ENCODE measurements around the gene ZSCAN30.
"Not testable (repeated sequence)": the region's sequence is repeated elsewhere in the genome, so short reads cannot be mapped to it uniquely, and the experiment has no call there.

The ZSCAN30 gene

DNA sequence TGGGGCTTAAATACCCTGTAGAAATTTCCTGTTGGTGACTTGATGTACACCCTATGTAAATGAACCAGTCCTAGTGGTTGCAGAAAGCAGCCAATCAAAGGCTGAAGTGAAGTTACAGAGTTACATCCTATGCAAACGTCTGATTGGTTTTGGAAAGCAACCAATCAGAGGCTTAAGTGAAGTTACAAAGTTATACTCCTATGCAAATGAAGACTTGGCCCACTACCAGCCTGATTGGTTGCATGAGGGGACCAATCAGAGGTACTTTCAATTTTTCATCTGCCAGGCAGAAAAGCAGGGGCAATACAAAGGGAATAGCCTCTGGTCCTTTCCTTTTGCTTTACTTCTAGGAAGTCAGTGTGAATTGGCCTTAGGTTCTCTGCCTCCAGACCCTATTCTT is 62.8 kb downstream of the ZSCAN30 start:
- no peak for DNase-seq

- no peak for DNase-seq
Measured at GRCh38 chr18:35223797-35224196, 66.2 kb downstream of the ZSCAN30 start.

DNA sequence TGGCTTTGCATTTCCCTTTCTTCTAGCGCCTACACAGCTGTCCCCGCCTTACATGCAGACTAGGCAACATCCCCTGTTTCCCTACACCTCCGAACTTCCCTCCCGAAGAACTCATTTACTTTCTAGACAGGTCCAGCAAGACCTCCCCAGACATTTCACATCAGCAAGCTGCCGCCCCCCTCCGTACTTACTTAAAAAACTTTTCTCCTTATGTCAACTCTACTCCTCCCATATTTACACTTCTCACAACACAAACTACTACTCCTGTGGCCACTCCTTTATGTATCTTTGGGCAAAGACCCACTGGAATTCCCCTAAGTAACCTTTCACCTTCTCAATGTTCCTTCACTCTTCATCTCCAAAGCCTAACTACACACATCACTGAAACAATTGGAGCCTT is 69.6 kb downstream of the ZSCAN30 start:
- DNase-seq, result no peak

GRCh38 chr18:35219331-35219730 is 70.7 kb downstream of the ZSCAN30 start:
- not testable (repeated sequence) for DNase-seq

- not testable (repeated sequence) for DNase-seq
Measured at GRCh38 chr18:35216611-35217010, 73.4 kb downstream of the ZSCAN30 start.

DNA sequence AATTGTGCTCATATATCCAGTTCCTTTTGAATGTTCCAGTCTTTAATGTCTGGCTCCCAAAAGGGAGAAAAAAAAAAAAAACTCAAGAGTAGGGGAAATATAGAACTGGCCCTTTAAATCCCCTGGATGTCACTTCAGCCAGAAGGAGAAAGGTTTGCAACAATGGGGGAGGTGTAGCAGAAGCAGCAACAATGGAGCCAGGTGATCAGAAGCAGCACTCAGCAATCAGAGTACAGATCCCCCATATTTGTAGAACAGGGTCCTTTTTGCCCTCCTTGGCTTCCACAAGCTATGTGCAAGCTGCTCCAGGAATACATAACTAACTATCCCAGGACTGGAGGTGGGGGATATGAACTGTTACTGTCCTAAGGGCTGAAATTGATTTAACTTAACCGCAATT is 75.0 kb downstream of the ZSCAN30 start:
- no peak for DNase-seq

GRCh38 chr18:35205746-35206458 is 84.1 kb downstream of the ZSCAN30 start:
- not testable (repeated sequence) for DNase-seq

- DNase-seq, result no peak
Measured at GRCh38 chr18:35205199-35205712, 84.8 kb downstream of the ZSCAN30 start.

- DNase-seq, result no peak
Measured at GRCh38 chr18:35203067-35203466, 87.0 kb downstream of the ZSCAN30 start.

- DNase-seq, result no peak
Measured at GRCh38 chr18:35201256-35201931, 88.6 kb downstream of the ZSCAN30 start.
